Left lung (tissue), 10 donors: ENCODE measurements around the gene RASSF8. TPM values are rescaled to one million over a fixed set of nuclear protein-coding genes. Genes with fewer than 3 reads are reported as not detected.
A peak's percentile ranks its signal among the peaks of the same experiment; 100 is the strongest.

Experiments
- ATAC-seq: fragments of 200-7000 bp; cut with Tn5 transposase; one replicate; pipeline ENCODE4 v1.9.1; 2020; ENCODE audit warnings: moderate library complexity
- DNase-seq, 4 donors: peaks; one replicate each; pipeline ENCODE4 v3.0.0-alpha.2; 2013 to 2020
- H3K27ac ChIP-seq, 2 donors: fragments of 200-600 bp; sonication (generic) in 1 of 2; one replicate each; pipeline versions ENCODE4 v1.5.0 to v1.8.0; 2020 to 2021
- H3K27me3 ChIP-seq, 2 donors: fragments of 200-600 bp; sonication (generic) in 1 of 2; one replicate each; pipeline versions ENCODE4 v1.5.0 to v1.8.0; 2020 to 2021
- H3K36me3 ChIP-seq, 2 donors: fragments of 200-600 bp; sonication (generic) in 1 of 2; one replicate each; pipeline versions ENCODE4 v1.5.0 to v1.8.0; 2020 to 2021
- H3K4me1 ChIP-seq, 2 donors: fragments of 200-600 bp; one replicate each; pipeline ENCODE4 v1.8.0; 2021
- H3K4me3 ChIP-seq, 2 donors: fragments of 200-600 bp; sonication (generic) in 1 of 2; one replicate each; pipeline versions ENCODE4 v1.5.0 to v1.8.0; 2020 to 2021; ENCODE audit warnings: mild to moderate bottlenecking in 1 of 2
- H3K9me3 ChIP-seq, 2 donors: fragments of 200-600 bp; sonication (generic) in 1 of 2; one replicate each; pipeline versions ENCODE4 v1.5.0 to v1.8.0; 2020 to 2021
- intact Hi-C, 2 donors: fragments of 100-400 bp; cut with DNase I; formaldehyde crosslinking; loops; one replicate each; pipeline versions ENCODE4 v1.11.2 to v1.14.2; 2022
- polyA plus RNA-seq, 6 donors: library from polyadenylated mRNA; unstranded; fragments of 120-200 nt; gene quantifications; one replicate each; pipeline ENCODE4 v1.2.1, GENCODE V29; 2013; ENCODE audit not compliant: insufficient read length in 6 of 6
- total RNA-seq, 2 donors: library from RNA; stranded (reverse); fragmentation: NEBNext Ultra II Directional; extraction: Animal tissue kit (Norgen Biotek cat#: 25700); gene quantifications; one replicate each; pipeline ENCODE4 v1.2.1, GENCODE V29; 2021
- TF ChIP-seq, protein P1 (sequence below), 2 donors: fragments of 200-600 bp; sonication (generic) in 1 of 2; IDR thresholded peaks; one replicate each; pipeline versions ENCODE4 v1.5.0 to v1.8.0; 2021; ENCODE audit warnings: antibody characterized with exemption in 2 of 2
- donor health status: DM: no; HTN: yes; CAD: no.
- donor health status: DM: no; HTN: no; CAD: no.

RASSF8 gene
- total and polyA plus RNA-seq, 8 donors, result 32.5 to 45.3 (median 37.1) TPM

DNA sequence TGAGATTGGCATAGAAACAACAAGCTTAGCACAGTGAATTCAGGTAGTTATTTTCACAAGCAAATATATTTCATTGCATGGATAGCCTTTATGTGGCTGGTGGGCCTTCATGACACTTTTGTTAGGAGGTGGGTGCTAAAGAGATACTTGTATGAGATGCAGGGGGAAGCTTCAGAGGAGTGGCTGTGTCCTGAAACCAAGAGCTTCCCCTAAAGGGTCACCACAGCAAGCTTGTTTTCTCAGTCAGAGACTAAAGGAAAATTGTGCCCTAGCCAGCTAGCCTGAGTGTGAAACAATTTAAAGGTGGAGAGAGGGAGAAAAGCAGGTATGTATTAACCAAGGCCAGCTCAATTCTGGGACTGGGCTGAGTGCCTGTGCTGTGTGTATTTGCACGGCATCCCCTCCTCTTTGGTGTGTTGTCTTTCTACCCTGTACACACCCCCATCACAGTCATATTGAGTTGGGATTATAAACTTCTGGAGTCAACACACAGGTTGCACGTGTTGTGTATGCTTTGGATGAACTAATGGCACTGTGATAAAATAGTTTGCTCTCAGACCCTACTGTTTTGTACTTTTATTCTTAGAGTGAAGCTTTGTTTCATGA, 79.2 kb downstream of the RASSF8 start:
- no peak for DNase-seq
- H3K4me1 ChIP-seq, result peaks cover 0 to 3% of the 10 kb centered on the region in 2 donors
- ATAC-seq, result no peak
- intact Hi-C loops, result no loop called here
- TF ChIP-seq, protein P1, sequence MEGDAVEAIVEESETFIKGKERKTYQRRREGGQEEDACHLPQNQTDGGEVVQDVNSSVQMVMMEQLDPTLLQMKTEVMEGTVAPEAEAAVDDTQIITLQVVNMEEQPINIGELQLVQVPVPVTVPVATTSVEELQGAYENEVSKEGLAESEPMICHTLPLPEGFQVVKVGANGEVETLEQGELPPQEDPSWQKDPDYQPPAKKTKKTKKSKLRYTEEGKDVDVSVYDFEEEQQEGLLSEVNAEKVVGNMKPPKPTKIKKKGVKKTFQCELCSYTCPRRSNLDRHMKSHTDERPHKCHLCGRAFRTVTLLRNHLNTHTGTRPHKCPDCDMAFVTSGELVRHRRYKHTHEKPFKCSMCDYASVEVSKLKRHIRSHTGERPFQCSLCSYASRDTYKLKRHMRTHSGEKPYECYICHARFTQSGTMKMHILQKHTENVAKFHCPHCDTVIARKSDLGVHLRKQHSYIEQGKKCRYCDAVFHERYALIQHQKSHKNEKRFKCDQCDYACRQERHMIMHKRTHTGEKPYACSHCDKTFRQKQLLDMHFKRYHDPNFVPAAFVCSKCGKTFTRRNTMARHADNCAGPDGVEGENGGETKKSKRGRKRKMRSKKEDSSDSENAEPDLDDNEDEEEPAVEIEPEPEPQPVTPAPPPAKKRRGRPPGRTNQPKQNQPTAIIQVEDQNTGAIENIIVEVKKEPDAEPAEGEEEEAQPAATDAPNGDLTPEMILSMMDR (IDR thresholded peaks at IDR 0.05), result no peak
- no peaks in the 10 kb centered on the region for H3K9me3 ChIP-seq
- H3K4me3 ChIP-seq, result no peak overlapping the region
- H3K27ac ChIP-seq, result no peak overlapping the region
- H3K36me3 ChIP-seq, result no peaks in the 10 kb centered on the region
- no peaks in the 10 kb centered on the region for H3K27me3 ChIP-seq

DNA sequence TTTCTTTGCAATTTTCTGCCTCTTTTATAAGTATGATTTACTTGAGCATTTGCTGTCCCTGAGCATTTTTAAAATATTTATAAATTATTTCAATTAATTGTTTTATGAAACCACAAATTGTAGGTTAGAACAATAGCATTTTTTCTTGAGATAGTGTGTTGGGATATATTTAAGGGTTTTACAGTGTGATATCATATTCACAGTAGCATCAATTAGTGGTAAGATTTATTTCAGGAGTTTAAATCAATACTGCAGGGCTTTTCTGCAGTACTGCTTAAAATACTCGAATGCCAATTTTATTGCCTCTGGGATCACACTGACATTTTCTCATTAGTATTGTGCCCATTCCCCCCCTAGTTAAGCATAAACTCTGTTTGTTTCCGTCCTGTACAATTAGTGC, 84.2 kb downstream of the RASSF8 start:
- intact Hi-C loops, result no loop called here
- H3K36me3 ChIP-seq, result no peaks in the 10 kb centered on the region
- H3K4me1 ChIP-seq, result no peaks in the 10 kb centered on the region
- H3K4me3 ChIP-seq, result no peak overlapping the region
- H3K27ac ChIP-seq, result no peak overlapping the region
- ATAC-seq (no peak), DNase-seq (no peak)
- H3K9me3 ChIP-seq, result no peaks in the 10 kb centered on the region
- no peaks in the 10 kb centered on the region for H3K27me3 ChIP-seq
- TF ChIP-seq, protein P1 (IDR thresholded peaks at IDR 0.05), result no peak

DNA sequence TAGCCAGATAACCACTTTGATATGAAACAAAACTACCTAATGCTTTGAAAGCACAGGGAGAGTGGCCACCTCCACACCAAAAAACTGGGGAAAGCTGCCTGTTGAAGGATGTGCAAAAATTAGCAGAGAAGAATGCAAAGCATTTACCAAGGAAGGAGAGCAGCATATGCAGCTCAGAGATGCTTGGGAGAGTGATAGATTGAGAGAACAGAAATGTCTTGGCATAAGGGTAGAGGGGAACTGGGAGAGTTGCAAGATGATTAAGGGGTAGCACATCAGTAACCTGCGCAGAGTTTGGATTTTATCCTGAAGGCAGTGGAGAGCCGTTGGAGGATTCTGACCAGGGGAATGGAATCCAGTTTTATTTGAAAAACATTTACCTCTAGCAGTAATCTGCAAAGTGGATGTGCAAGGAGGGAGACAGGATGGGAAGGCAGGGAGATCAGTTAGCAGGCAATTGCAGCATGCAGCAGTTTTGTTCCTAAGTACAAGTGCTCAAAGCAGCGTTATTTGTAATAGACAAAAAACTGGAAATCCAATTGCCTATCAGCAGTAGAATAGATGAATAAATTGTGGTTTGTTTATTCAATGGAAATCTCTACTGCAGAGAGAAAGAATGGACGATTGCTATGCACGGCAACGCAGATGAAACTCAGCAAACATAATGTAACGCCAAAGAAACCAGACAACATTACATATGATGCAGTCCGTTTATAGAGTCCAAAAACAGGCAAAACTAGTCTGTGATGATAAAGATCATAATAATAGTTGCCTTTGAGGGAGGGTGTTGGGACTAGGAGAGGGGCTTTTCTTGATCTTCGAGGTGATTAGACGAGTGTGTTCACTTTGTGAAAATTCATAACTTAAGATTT, 84.9 kb downstream of the RASSF8 start:
- intact Hi-C loops, result no loop called here
- Histone ChIP-seq H3K27ac (no peak overlapping the region), H3K4me1 (no peaks in the 10 kb centered on the region), H3K9me3 (no peaks in the 10 kb centered on the region), H3K36me3 (no peaks in the 10 kb centered on the region), H3K4me3 (no peak overlapping the region), H3K27me3 (no peaks in the 10 kb centered on the region)
- DNase-seq (no peak), ATAC-seq (no peak)
- TF ChIP-seq, protein P1 (IDR thresholded peaks at IDR 0.05), result no peak

GRCh38 chr12:26044007-26044394, 85.5 kb downstream of the RASSF8 start:
- H3K27ac ChIP-seq, result no peak overlapping the region
- DNase-seq, result no peak
- no peaks in the 10 kb centered on the region for H3K4me1 ChIP-seq
- ATAC-seq, result peak; percentile 46
- no peaks in the 10 kb centered on the region for H3K36me3 ChIP-seq
- TF ChIP-seq, protein P1 (IDR thresholded peaks at IDR 0.05), result no peak
- H3K4me3 ChIP-seq, result no peak overlapping the region
- H3K27me3 ChIP-seq, result no peaks in the 10 kb centered on the region
- H3K9me3 ChIP-seq, result no peaks in the 10 kb centered on the region
- intact Hi-C loops, result no loop called here

DNA sequence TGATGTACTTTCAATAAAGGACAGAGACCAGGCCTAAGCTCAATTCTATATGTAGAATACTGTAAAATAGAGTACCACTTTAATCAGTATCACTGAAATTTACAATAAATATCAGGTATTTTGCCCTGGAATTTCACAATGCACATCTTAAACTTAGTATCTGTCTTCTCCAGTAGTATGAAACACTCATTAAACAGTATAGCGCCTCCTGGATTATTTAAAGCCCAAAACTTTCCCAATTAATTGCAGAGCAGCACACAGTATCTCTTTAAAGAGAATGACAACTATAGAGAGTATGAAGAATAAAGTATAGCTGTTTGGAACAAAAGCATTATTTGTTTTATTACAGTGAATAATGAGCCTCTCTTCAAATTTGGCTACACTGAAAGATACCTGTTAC, 86.1 kb downstream of the RASSF8 start:
- H3K27me3 ChIP-seq, result no peaks in the 10 kb centered on the region
- no peaks in the 10 kb centered on the region for H3K36me3 ChIP-seq
- no peaks in the 10 kb centered on the region for H3K4me1 ChIP-seq
- H3K9me3 ChIP-seq, result no peaks in the 10 kb centered on the region
- no peak for DNase-seq
- H3K27ac ChIP-seq, result no peak overlapping the region
- TF ChIP-seq, protein P1 (IDR thresholded peaks at IDR 0.05), result no peak
- no peak for ATAC-seq
- intact Hi-C loops, result no loop called here
- H3K4me3 ChIP-seq, result no peak overlapping the region
